ENCODE results near the gene ID4. TPM values are rescaled to one million over a fixed set of nuclear protein-coding genes. Genes with fewer than 3 reads are reported as not detected.

ID4 gene
- total RNA-seq (2012; rRNA removed) (3.0 and 11.1 TPM in 2 replicates), polyA plus RNA-seq (2012; rRNA removed) (3.6 and 7.3 TPM in 2 replicates), Bru-seq, nascent RNA (percentile 54 among the genes with signal in this experiment), BruChase-seq, experiment 1, labeled RNA remaining after a 6-hour chase (percentile 28 among the genes with signal in this experiment), BruChase-seq, experiment 2, labeled RNA remaining after a 2-hour chase (percentile 63 among the genes with signal in this experiment)
- 4.3 and 6.7 TPM in 2 replicates for polyA plus RNA-seq (2012; cell fraction: cytosol; rRNA removed)
- 32.9 and 35.8 TPM in 2 replicates for polyA plus RNA-seq (2012; cell fraction: nucleus; rRNA removed; ENCODE audit: low replicate concordance)
- long read RNA-seq, transcript ID4-201 (3 exons, 2,344 nt) = major isoform, 5 of 6 reads
- long read RNA-seq, partial matches to known transcripts = 0 of 6 reads
- long read RNA-seq, other reads (novel, unspliced or antisense) = 1 of 6 reads

DNA sequence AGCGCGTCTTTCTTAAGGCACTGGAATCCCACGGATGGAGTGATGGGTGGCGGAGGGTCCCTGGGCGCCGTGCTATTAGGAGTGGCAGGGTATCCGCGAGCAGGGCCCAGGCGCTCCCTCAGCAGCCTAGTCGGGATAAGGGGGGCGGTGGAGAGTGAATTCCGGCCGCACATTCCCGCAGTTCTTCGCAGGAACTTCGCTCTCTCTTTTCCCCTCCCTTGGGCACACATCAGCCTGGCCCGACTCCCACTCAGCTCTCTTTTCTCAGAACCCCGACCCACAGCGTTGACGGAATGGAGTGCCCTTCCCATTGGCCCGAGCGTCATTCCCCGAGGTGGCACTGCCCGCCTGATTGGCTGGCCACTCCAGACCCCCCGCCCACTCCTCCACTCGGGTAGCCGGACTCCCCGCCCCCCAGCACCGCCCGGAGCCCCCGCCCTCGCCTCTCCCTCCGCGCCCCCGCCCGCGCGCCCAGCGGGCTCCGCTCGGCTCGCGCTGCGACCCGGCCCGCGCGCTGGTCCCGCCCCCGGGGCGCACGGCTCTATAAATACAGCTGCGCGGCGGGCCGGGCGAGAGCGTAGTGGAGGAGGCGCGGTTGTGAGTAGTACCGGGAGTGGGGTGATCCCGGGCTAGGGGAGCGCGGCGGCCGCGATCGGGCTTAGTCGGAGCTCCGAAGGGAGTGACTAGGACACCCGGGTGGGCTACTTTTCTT, at the start of gene ID4:
ID4 (plus strand) TSS at position 572 of the 712 bp plus-strand sequence. CDS start 385 bp downstream, outside the sequence.
- CTCF ChIA-PET = interaction anchor here (0.5 to 0.8 kb wide), 3 partner anchors 209 to 1286 kb away, joined by 3 to 5 read pairs (median 4); no protein-coding TSS in a partner anchor
- Histone ChIP-seq H3K9me3 (ENCODE audit: control insufficient read depth, insufficient read depth, low read length) (no peaks in the 10 kb centered on the region), H3K56ac (ENCODE audit: extremely low read depth, insufficient read depth, low read length) (peak within 1 kb of the TSS; percentile 43), H3K4me3 (ENCODE audit: insufficient read depth, low read depth, low read length) (peak within 1 kb of the TSS; percentile 78), H3K79me1 (ENCODE audit: low read depth in 1 of 2, low read length in 2 of 2) (peaks cover 0 to 9% of the 10 kb centered on the region in 2 experiments; a peak in 2 of 4 replicates), H3K27ac (ENCODE audit: insufficient read depth, low read length) (peak within 1 kb of the TSS; percentile 89), H4K5ac (ENCODE audit: low read depth, low read length) (peak within 1 kb of the TSS; percentile 69), H3K4me1 (ENCODE audit: control insufficient read depth, insufficient read depth, low read length) (no peaks in the 10 kb centered on the region), H2BK5ac (ENCODE audit: low read depth, low read length, poor library complexity, severe bottlenecking) (peak within 1 kb of the TSS; percentile 60), H2BK120ac (ENCODE audit: low read depth, low read length) (peak within 1 kb of the TSS; percentile 71; the same call in 1 of the 2 replicates), H2AFZ (replicated peaks; ENCODE audit: low read length, poor library complexity) (peak within 1 kb of the TSS; percentile 95), H2BK20ac (ENCODE audit: low read depth, low read length) (0 out of 2 replicates have a peak within 1 kb of the TSS, but pooled peaks have one; percentile 50), H4K20me1 (ENCODE audit: insufficient read depth, low read length) (peaks cover 10% of the 10 kb centered on the region; the same call in 1 of the 2 replicates), H3K9ac (ENCODE audit: low read depth, low read length) (peak within 1 kb of the TSS; percentile 90), H3K36me3 (ENCODE audit: control insufficient read depth, insufficient read depth, low read length) (no peaks in the 10 kb centered on the region), H3K4me2 (ENCODE audit: low read depth, low read length) (peak within 1 kb of the TSS; percentile 94), H3K4ac (ENCODE audit: low read depth, low read length) (peak within 1 kb of the TSS; percentile 79), H3K27me3 (ENCODE audit: control insufficient read depth, insufficient read depth, low read length) (no peaks in the 10 kb centered on the region), H4K91ac (ENCODE audit: insufficient read depth, low read depth, low read length) (peak within 1 kb of the TSS; percentile 84), H2BK15ac (ENCODE audit: low read depth, low read length) (peak within 1 kb of the TSS; percentile 73; the same call in 1 of the 3 replicates), H2AK5ac (ENCODE audit: low read depth, low read length) (peak within 1 kb of the TSS; percentile 35; the same call in 1 of the 2 replicates), H2AK9ac (replicated peaks; ENCODE audit: low read depth, low read length, poor library complexity) (peak within 1 kb of the TSS; percentile 43), H3K9me1 (ENCODE audit: insufficient read depth, low read length) (no peaks in the 10 kb centered on the region), H3K18ac (ENCODE audit: low read depth, low read length) (peak within 1 kb of the TSS; percentile 51), H3K23ac (ENCODE audit: low read depth, low read length) (peak within 1 kb of the TSS; percentile 73), H4K8ac (ENCODE audit: low read depth in 2 of 2, low read length in 2 of 2) (peak within 1 kb of the TSS; percentile 62 to 83), H3K14ac (replicated peaks; ENCODE audit: low read depth, low read length) (peak within 1 kb of the TSS; percentile 66)
- intact Hi-C loops (cut with micrococcal nuclease) = loop anchor here (1.0 to 5.0 kb wide), 3 partner anchors 33 to 120 kb away; no protein-coding TSS in a partner anchor
- POLR2A ChIA-PET (ENCODE audit: unreplicated experiment) = interaction anchor here (0.5 to 0.6 kb wide), 4 partner anchors 19 to 217 kb away, joined by 3 to 24 read pairs (median 3); no protein-coding TSS in a partner anchor
- dilution Hi-C loops (cut with HindIII; ENCODE audit: low sequenced_read_pairs, unreplicated experiment) = no loop called here
- ATAC-seq (ENCODE audit: low read depth) (peak; percentile 90), DNase-seq (peak; percentile 96)
- WGBS, 2 experiments (ENCODE audit: extremely low coverage in 2 of 2, insufficient read length in 1 of 2) = 2% methylated on average over 19 of the region's 71 CpGs; no CpG with 5 or more reads in 1 of the 2 experiments
- in situ Hi-C loops (cut with MboI; ENCODE audit: low sequenced_read_pairs) = no loop called here
- BruUV-seq (replicated peaks) = no TSS peak
- TF ChIP-seq RFX5 (IDR thresholded peaks at IDR 0.05; ENCODE audit: low read depth, low read length) (no peak), MAFK (IDR thresholded peaks at IDR 0.05; ENCODE audit: low read depth, low read length) (no peak), SMC3 (IDR thresholded peaks at IDR 0.05; ENCODE audit: low read depth, low read length) (peak; percentile 9; the same call in 1 of the 2 replicates), RAD21 (IDR thresholded peaks at IDR 0.05; ENCODE audit: low read length) (no peak), ELK1 (IDR thresholded peaks at IDR 0.05; ENCODE audit: borderline replicate concordance, low read depth, low read length) (no peak), MAZ (IDR thresholded peaks at IDR 0.05; ENCODE audit: borderline replicate concordance, low read depth, low read length) (peak; percentile 97), POLR2A (IDR thresholded peaks at IDR 0.05; ENCODE audit: low read depth, low read length) (peak; percentile 99), FOS (IDR thresholded peaks at IDR 0.05; ENCODE audit: low read depth, low read length) (no peak), CHD1 (IDR thresholded peaks at IDR 0.05; ENCODE audit: low read depth, low read length) (no peak; the same call in 1 of the 2 replicates), NFE2L2 (IDR thresholded peaks at IDR 0.05; ENCODE audit: low read depth, low read length) (no peak), BHLHE40 (IDR thresholded peaks at IDR 0.05; ENCODE audit: low read depth, low read length) (peak; percentile 54), RCOR1 (IDR thresholded peaks at IDR 0.05; ENCODE audit: insufficient replicate concordance, low read length) (peak; percentile 33), MXI1 (IDR thresholded peaks at IDR 0.05; ENCODE audit: borderline replicate concordance, low read depth, low read length) (no peak; the same call in 1 of the 2 replicates)
- TF ChIP-seq, protein P1, sequence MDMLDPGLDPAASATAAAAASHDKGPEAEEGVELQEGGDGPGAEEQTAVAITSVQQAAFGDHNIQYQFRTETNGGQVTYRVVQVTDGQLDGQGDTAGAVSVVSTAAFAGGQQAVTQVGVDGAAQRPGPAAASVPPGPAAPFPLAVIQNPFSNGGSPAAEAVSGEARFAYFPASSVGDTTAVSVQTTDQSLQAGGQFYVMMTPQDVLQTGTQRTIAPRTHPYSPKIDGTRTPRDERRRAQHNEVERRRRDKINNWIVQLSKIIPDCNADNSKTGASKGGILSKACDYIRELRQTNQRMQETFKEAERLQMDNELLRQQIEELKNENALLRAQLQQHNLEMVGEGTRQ (IDR thresholded peaks at IDR 0.05; ENCODE audit: low read depth, low read length) = no peak; the same call in 1 of the 2 replicates
